ENCODE data around the gene IRAK1. TPM values are rescaled to one million over a fixed set of nuclear protein-coding genes. Genes with fewer than 3 reads are reported as not detected.
A peak's percentile ranks its signal among the peaks of the same experiment; 100 is the strongest.

IRAK1 gene
- 106 and 116 TPM in 2 replicates for total RNA-seq

GRCh38 chrX:154019633-154020528 lies at the start of gene IRAK1:
TSS of gene IRAK1 (minus strand) at chrX:154019902. CDS start at chrX:154019812, 90 bp downstream.
- DNase-seq (ENCODE audit: extremely low read depth, low read depth, low spot score), result no peak

GRCh38 chrX:154068560-154068959 lies 48.9 kb upstream of the IRAK1 start:
- no peak for DNase-seq (ENCODE audit: extremely low read depth, low read depth, low spot score)

GRCh38 chrX:154064637-154065435 lies 45.1 kb upstream of the IRAK1 start:
- no peak for DNase-seq (ENCODE audit: extremely low read depth, low read depth, low spot score)

GRCh38 chrX:154063234-154063633 lies 43.5 kb upstream of the IRAK1 start:
- DNase-seq (ENCODE audit: extremely low read depth, low read depth, low spot score), result no peak

- DNase-seq (ENCODE audit: extremely low read depth, low read depth, low spot score), result no peak
Observed at GRCh38 chrX:154061801-154062200, 42.1 kb upstream of the IRAK1 start.

GRCh38 chrX:154059729-154060245 lies 40.1 kb upstream of the IRAK1 start:
- no peak for DNase-seq (ENCODE audit: extremely low read depth, low read depth, low spot score)

- DNase-seq (ENCODE audit: extremely low read depth, low read depth, low spot score), result no peak
Observed at GRCh38 chrX:154059231-154059630, 39.5 kb upstream of the IRAK1 start.

GRCh38 chrX:154058214-154058997 lies 38.7 kb upstream of the IRAK1 start:
- no peak for DNase-seq (ENCODE audit: extremely low read depth, low read depth, low spot score)

GRCh38 chrX:154057791-154058190 lies 38.1 kb upstream of the IRAK1 start:
- DNase-seq (ENCODE audit: extremely low read depth, low read depth, low spot score), result no peak

- DNase-seq (ENCODE audit: extremely low read depth, low read depth, low spot score), result no peak
Observed at GRCh38 chrX:154056770-154057241, 37.1 kb upstream of the IRAK1 start.

- DNase-seq (ENCODE audit: extremely low read depth, low read depth, low spot score), result no peak
Observed at GRCh38 chrX:154051201-154051810, 31.6 kb upstream of the IRAK1 start.

- no peak for DNase-seq (ENCODE audit: extremely low read depth, low read depth, low spot score)
Observed at GRCh38 chrX:154050113-154050495, 30.4 kb upstream of the IRAK1 start.

- no peak for DNase-seq (ENCODE audit: extremely low read depth, low read depth, low spot score)
Observed at GRCh38 chrX:154049209-154050112, 29.8 kb upstream of the IRAK1 start.

- DNase-seq (ENCODE audit: extremely low read depth, low read depth, low spot score), result no peak
Observed at GRCh38 chrX:154048398-154048797, 28.7 kb upstream of the IRAK1 start.

- no peak for DNase-seq (ENCODE audit: extremely low read depth, low read depth, low spot score)
Observed at GRCh38 chrX:154046940-154047610, 27.4 kb upstream of the IRAK1 start.

GRCh38 chrX:154046031-154046781 lies 26.5 kb upstream of the IRAK1 start:
- peak; percentile 60 for DNase-seq (ENCODE audit: extremely low read depth, low read depth, low spot score)

GRCh38 chrX:154044091-154044490 lies 24.4 kb upstream of the IRAK1 start:
- DNase-seq (ENCODE audit: extremely low read depth, low read depth, low spot score), result no peak
